ENCODE results near the gene SLC1A1. TPM values are rescaled to one million over a fixed set of nuclear protein-coding genes. Genes with fewer than 3 reads are reported as not detected.

SLC1A1 gene
- total and polyA plus RNA-seq, 2 of the 13 experiments (the other 11 are each of a cell fraction or from before 2014, with no cell fraction given): not detected

DNA sequence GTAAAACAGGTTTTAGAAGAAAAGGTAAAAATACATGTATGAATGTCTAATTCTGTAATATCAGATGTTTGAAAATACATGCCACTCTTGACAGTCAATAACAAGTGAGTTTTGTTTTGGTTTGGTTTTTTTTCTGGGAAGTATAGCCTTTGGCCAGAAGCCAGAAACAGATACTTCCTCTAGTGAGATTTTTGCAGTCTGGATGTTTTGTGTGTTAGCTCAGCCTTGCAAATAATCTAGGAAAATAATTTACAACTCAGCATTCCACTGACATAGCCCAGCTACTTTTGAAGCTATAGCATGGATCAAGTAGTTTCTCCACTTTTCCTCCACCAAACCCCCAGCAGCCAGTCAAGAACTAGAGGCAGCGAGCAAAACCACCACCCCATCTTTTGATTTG is 56.7 kb downstream of the SLC1A1 start:
- no peaks in the 10 kb centered on the region for H3K4me1 ChIP-seq (ENCODE audit: insufficient read depth, low read length)
- intact Hi-C loops (cut with micrococcal nuclease; ENCODE audit: unreplicated experiment) (loop anchor here (5.0 kb wide), 1 partner anchor 165 kb away; no protein-coding TSS in a partner anchor), in situ Hi-C loops (cut with HindIII; ENCODE audit: extremely low pct_ligation_motif_present, low pct_unique_long_range_greater_than_20kb) (loop anchor here (10.0 kb wide), 1 partner anchor 162 kb away; no protein-coding TSS in a partner anchor)
- no peak overlapping the region for H3K9ac ChIP-seq (ENCODE audit: insufficient read depth, low read depth, low read length)
- ATAC-seq: no peak
- H3K79me2 ChIP-seq (ENCODE audit: insufficient read depth, low read length): no peaks in the 10 kb centered on the region
- TF ChIP-seq IRF2 (CRISPR knock-in tag; IDR thresholded peaks at IDR 0.05): no peak
- no peak for TF ChIP-seq ZBTB3 (CRISPR knock-in tag; IDR thresholded peaks at IDR 0.05; ENCODE audit: borderline replicate concordance, low read depth)
- no peak for TF ChIP-seq SIN3A (IDR thresholded peaks at IDR 0.05; ENCODE audit: borderline replicate concordance, low read depth, low read length)
- TF ChIP-seq, protein P1, sequence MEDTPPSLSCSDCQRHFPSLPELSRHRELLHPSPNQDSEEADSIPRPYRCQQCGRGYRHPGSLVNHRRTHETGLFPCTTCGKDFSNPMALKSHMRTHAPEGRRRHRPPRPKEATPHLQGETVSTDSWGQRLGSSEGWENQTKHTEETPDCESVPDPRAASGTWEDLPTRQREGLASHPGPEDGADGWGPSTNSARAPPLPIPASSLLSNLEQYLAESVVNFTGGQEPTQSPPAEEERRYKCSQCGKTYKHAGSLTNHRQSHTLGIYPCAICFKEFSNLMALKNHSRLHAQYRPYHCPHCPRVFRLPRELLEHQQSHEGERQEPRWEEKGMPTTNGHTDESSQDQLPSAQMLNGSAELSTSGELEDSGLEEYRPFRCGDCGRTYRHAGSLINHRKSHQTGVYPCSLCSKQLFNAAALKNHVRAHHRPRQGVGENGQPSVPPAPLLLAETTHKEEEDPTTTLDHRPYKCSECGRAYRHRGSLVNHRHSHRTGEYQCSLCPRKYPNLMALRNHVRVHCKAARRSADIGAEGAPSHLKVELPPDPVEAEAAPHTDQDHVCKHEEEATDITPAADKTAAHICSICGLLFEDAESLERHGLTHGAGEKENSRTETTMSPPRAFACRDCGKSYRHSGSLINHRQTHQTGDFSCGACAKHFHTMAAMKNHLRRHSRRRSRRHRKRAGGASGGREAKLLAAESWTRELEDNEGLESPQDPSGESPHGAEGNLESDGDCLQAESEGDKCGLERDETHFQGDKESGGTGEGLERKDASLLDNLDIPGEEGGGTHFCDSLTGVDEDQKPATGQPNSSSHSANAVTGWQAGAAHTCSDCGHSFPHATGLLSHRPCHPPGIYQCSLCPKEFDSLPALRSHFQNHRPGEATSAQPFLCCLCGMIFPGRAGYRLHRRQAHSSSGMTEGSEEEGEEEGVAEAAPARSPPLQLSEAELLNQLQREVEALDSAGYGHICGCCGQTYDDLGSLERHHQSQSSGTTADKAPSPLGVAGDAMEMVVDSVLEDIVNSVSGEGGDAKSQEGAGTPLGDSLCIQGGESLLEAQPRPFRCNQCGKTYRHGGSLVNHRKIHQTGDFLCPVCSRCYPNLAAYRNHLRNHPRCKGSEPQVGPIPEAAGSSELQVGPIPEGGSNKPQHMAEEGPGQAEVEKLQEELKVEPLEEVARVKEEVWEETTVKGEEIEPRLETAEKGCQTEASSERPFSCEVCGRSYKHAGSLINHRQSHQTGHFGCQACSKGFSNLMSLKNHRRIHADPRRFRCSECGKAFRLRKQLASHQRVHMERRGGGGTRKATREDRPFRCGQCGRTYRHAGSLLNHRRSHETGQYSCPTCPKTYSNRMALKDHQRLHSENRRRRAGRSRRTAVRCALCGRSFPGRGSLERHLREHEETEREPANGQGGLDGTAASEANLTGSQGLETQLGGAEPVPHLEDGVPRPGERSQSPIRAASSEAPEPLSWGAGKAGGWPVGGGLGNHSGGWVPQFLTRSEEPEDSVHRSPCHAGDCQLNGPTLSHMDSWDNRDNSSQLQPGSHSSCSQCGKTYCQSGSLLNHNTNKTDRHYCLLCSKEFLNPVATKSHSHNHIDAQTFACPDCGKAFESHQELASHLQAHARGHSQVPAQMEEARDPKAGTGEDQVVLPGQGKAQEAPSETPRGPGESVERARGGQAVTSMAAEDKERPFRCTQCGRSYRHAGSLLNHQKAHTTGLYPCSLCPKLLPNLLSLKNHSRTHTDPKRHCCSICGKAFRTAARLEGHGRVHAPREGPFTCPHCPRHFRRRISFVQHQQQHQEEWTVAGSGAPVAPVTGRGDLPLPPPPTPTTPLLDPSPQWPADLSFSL (CRISPR knock-in tag; IDR thresholded peaks at IDR 0.05): no peak
- TF ChIP-seq, protein P2, sequence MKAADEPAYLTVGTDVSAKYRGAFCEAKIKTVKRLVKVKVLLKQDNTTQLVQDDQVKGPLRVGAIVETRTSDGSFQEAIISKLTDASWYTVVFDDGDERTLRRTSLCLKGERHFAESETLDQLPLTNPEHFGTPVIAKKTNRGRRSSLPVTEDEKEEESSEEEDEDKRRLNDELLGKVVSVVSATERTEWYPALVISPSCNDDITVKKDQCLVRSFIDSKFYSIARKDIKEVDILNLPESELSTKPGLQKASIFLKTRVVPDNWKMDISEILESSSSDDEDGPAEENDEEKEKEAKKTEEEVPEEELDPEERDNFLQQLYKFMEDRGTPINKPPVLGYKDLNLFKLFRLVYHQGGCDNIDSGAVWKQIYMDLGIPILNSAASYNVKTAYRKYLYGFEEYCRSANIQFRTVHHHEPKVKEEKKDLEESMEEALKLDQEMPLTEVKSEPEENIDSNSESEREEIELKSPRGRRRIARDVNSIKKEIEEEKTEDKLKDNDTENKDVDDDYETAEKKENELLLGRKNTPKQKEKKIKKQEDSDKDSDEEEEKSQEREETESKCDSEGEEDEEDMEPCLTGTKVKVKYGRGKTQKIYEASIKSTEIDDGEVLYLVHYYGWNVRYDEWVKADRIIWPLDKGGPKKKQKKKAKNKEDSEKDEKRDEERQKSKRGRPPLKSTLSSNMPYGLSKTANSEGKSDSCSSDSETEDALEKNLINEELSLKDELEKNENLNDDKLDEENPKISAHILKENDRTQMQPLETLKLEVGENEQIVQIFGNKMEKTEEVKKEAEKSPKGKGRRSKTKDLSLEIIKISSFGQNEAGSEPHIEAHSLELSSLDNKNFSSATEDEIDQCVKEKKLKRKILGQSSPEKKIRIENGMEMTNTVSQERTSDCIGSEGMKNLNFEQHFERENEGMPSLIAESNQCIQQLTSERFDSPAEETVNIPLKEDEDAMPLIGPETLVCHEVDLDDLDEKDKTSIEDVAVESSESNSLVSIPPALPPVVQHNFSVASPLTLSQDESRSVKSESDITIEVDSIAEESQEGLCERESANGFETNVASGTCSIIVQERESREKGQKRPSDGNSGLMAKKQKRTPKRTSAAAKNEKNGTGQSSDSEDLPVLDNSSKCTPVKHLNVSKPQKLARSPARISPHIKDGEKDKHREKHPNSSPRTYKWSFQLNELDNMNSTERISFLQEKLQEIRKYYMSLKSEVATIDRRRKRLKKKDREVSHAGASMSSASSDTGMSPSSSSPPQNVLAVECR (CRISPR knock-in tag; IDR thresholded peaks at IDR 0.05; ENCODE audit: borderline replicate concordance): no peak
- TF ChIP-seq MIER2 (CRISPR knock-in tag; IDR thresholded peaks at IDR 0.05): no peak
- TF ChIP-seq ZNF747 (CRISPR knock-in tag; IDR thresholded peaks at IDR 0.05; ENCODE audit: borderline replicate concordance): no peak
- TF ChIP-seq DMAP1 (CRISPR knock-in tag; IDR thresholded peaks at IDR 0.05): no peak
- no peak for TF ChIP-seq CEBPB (IDR thresholded peaks at IDR 0.05; ENCODE audit: borderline replicate concordance, low read depth, low read length)
- TF ChIP-seq, protein P3, sequence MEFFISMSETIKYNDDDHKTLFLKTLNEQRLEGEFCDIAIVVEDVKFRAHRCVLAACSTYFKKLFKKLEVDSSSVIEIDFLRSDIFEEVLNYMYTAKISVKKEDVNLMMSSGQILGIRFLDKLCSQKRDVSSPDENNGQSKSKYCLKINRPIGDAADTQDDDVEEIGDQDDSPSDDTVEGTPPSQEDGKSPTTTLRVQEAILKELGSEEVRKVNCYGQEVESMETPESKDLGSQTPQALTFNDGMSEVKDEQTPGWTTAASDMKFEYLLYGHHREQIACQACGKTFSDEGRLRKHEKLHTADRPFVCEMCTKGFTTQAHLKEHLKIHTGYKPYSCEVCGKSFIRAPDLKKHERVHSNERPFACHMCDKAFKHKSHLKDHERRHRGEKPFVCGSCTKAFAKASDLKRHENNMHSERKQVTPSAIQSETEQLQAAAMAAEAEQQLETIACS (CRISPR knock-in tag; IDR thresholded peaks at IDR 0.05): no peak
- no peak for TF ChIP-seq NFYB (CRISPR knock-in tag; IDR thresholded peaks at IDR 0.05)
- no peaks in the 10 kb centered on the region for H3K36me3 ChIP-seq (replicated peaks in 1 of 2; ENCODE audit: control insufficient read depth in 1 of 2, insufficient read depth in 2 of 2, low read length in 2 of 2)
- no peak overlapping the region for H3K27ac ChIP-seq (ENCODE audit: extremely low read length, insufficient read depth, low read length)
- H4K20me1 ChIP-seq (ENCODE audit: insufficient read depth, low read length): no peaks in the 10 kb centered on the region
- H3K27me3 ChIP-seq (ENCODE audit: control insufficient read depth in 1 of 2, insufficient read depth in 2 of 2, low read length in 2 of 2): no peaks in the 10 kb centered on the region
- no peak for FAIRE-seq
- WGBS (ENCODE audit: low lambda C conversion rate): 33% methylated on average over 1 of the region's 1 CpG
- no peak for DNase-seq (ENCODE audit: low spot score)
- POLR2A ChIA-PET: no interaction called here
- BruUV-seq (replicated peaks): no TSS peak
- no peak overlapping the region for H3K4me2 ChIP-seq (ENCODE audit: low read depth, low read length)
- CTCF ChIA-PET (ENCODE audit: low intra/inter-chr PET ratio, low total read pairs): no interaction called here
- no peak overlapping the region for H3K4me3 ChIP-seq (replicated peaks in 1 of 3; ENCODE audit: insufficient read depth in 1 of 3, low read depth in 2 of 3, low read length in 3 of 3)
- no peak overlapping the region for H2AFZ ChIP-seq (ENCODE audit: low read length)
- no peaks in the 10 kb centered on the region for H3K9me3 ChIP-seq (ENCODE audit: low read length)
